HG03521 (cell line): Measurements from ENCODE around the gene BARX2.

ENCODE experiments used
- ATAC-seq: cut with Tn5 transposase; IDR thresholded peaks from one replicate; pipeline ENCODE4 v1.9.1; 2021; ENCODE audit warnings: mild to moderate bottlenecking, moderate library complexity; ENCODE audit not compliant: unreplicated experiment

BARX2 gene

DNA sequence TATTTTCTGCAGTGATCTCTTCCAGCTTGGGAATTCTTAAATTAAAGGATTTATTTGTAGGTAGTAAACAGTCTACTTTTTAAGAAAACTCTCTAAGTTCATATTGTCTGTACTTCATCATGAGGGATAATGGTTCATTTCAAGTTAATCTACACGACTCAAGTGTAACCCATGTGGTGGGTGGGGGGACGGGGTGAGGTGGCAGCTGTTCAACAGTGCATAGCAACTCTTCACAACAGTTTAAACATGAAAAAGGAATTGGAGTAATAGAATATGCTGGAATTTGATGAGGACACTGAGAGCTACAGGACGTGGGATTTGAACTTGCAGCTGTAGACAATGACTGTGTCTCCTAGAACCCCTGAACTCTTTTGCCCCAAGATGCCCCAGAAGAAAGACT, 20.8 kb downstream of the BARX2 start:
- no peak for ATAC-seq

DNA sequence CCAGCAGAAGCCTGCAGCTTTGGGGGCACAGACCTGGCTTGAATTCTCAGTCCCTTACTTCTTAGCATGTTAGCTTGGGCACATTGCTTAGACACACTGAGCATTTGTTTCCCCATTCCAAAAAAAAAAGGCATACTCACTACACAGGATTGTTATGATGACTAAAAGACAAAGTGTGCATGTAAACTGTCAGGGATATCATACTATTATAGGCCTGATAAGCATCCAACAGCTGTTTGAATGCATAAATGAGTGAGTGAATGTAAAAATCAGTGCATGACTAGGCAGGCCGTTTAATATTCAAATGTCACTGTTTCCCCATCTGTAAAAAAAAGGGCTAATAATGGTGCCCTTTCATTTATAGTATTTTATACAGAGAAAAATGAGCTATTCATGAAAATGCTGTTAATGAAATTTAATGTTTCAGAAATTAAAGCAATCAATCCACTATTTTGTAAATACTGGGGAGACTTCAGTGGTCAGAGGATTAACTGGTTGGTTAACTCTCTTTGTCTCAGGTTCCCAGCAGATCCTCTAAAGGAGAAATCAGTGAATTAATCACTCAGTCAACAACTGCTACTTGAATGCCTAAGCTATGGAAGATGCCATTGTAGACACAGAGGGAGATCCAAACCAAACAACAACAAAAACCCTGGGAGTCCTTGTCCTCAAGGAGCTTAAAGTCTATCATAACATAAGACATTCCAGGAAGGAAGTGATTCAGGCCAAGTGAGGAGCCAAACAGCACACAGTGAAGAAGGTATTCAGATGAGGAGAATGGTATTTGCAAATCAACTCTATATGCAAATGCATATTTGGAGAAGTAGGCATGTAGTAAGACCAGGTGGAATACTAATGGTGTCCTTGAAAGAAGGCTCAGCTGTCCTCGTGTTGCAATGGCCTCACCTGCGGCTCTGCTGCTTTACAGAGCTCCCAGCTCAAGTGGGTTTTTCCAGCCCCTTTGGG, 26.8 kb downstream of the BARX2 start:
- no peak for ATAC-seq

DNA sequence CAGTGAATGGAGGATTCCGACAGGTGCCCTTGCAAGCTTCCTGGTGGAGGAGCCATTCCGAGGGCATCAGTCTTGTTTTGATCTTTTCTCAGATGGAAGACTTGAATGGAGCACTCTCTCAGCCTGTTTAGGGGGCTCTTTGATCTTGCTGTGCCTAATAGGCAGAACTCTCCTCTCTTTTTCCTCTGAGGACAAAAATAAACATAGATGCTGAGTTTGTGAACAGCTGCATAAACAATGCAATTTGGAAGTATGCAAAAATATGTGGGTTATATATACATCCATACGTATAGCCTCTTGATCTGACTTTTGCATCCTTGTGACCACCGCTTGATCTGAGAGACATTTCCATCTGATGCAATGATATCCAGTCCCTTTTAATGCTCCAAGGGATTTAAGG, 29.1 kb downstream of the BARX2 start:
- no peak for ATAC-seq

DNA sequence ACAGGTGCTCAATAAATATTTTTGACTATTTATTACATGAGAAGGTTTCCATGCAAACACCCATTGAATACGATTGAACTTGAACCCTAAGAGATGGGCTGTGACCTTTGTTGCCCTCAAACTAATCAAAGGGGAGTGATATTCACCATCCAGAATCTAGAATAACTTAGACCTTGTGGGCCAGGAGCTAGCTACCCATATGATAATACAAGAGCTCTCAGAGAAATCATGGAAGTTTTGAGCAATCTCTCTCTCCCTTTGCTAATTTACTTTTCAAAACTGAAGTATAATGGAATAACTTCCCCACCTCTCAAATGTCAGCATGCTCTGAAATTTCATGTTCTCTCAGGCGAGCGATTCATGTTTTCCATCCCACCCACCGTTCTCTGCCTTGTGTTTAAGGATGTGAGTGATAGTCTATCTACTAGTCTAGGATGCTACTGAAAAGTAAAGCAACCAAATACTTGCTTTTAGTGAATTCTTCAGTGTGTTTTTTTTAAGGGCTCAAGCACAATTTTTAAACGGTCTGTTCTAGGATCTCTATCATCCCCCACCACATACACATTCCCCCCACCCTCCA, 33.3 kb downstream of the BARX2 start:
- ATAC-seq: no peak

DNA sequence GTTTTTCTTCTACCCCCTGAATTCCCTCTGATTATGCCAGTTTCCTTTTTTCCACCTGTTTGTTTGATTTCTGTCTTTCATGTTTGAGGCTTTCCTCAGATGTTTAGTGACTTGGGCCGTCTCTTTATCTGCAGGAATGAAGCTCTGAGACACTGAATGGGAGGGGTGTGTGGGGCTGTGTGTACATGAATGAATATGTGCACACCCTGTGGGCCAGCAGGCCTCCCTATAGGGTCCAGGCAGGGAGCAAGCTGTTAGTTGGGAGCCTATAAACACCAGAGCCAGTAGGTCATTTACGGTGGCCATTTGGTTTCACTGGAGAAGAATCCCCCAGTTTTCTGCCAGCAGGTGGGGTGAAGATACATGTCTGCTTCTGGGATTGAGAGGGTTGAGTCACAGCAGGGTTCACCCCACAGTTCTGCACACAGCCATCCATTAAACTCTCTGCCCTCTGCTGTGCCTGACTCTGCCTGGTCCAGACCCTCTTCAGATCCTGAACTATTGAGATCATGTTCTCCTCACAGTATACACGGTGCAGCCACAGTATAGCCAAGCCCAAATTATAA, 34.8 kb downstream of the BARX2 start:
- no peak for ATAC-seq

DNA sequence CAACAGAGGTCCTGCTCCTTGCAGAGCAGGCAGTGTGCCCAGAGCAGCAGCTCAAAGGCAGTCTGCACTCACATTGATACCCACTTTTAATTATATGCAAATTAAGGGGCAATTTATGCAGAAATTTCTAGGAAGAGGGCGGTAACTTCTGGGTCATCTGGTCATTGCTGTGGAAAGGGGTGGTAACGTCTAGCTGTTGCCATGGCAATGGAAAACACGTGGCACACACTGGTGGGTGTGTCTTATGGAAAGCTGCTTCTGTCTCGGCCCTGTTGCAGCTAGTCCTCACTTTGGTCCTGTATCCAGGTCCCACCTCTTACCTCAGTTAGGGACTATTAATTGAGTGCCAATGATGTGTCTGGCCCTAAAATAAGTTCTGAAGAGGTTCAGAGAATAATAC, 36.8 kb downstream of the BARX2 start:
- no peak for ATAC-seq

DNA sequence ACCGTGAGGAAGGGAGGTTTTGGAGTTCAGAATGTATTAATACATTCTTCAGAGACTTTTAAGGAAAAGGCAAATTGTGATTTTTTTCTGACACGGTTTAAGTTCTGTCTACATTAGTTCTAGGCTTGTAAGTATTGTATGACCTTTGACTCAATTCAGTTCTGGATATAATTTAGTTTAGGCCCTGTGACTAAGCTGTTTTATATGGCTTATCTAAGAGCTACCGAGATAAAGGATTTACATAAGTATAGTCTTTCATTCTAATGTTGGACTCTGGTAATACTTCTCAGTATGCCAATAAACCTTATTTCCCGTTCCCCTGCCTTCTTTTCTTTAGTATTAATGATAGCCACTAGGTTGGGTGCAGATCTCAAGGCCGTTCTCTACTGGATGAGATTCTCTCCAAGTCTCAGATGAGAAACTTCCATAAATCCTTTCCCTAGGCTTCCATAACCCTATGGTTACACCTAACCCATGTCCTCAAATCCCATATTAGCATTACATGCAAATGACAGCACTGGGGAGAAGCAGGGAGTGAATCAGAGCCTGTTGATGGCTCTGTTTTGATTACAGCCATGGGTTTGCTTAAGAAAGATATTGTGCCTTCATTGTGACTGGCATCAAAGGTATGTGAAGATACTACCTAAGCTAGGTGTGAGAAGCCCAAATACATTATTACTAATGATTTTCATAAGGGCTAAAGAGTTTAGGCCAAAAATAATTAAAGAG, 38.7 kb downstream of the BARX2 start:
- no peak for ATAC-seq

DNA sequence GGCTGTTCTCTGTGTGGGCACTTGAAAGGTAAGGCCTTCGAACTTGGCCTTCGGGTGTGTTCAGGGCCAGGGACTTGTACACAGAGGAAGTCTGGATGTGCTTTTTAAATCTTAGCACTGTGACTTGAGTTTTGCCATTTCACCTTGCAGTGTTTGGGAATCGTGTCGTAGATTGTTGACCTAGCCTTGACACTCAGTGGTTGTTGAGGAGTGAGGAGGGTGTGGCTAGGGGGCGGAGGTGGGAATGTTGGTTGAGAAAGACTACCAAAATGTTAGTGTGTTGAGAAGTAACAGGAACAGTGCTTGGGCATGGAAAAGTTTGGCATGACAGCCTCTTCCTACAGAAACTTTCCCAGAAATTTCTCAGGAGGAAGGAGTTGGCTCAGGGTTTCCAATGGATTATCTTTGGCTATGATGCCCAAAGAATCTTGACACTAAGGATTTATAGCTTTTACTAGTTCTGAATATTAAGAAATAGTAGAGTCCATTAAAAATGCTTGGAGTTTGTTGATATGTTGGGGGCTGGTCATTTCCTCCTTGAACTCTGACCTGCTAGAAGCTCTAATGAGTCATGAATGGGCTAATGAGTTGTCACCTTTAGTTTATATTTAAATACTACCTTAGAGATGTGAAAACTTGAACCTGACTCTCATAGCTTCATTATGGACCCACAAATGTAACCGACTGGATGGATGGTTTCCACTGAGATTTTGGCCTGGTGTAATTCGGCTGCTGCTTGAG, 40.6 kb downstream of the BARX2 start:
- no peak for ATAC-seq

DNA sequence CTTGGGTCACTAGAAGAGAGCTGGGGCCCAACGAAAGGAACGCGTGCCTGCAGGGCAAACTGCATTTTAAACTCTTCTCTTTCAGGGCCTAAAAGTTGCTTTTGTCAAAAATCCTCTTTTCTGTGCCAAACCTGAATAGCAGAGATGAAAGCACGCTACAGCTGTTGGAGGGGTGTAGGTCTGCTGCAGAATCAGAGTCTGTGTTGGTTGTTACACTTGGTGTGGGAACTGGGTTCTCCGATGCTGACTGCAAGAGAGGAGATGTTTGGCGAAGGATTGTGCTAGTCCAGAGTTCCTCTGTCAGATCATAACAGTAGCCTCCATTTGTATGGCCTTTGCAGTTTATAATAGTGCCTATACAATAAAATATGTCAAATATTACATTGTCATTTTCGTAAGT, 41.8 kb downstream of the BARX2 start:
- no peak for ATAC-seq

DNA sequence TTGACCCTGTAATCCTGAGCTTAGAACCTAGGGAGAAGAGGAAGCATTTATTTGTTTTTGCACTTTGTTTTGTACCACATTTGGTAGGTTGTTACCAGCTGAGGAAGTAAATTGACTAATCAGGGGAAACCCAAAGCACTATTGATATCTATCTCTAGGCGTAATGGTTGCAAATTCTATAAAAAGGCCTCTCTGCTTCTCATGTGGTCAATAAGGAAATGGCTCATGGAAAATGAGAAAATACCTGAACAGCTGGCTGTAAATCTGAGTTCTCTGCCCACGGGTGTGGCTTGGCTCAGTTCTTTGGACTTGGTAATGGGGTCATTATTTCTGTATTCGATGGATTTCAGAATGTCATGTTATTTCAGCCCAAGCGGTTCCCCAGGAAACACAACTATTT, 42.4 kb downstream of the BARX2 start:
- peak; percentile 68 for ATAC-seq

DNA sequence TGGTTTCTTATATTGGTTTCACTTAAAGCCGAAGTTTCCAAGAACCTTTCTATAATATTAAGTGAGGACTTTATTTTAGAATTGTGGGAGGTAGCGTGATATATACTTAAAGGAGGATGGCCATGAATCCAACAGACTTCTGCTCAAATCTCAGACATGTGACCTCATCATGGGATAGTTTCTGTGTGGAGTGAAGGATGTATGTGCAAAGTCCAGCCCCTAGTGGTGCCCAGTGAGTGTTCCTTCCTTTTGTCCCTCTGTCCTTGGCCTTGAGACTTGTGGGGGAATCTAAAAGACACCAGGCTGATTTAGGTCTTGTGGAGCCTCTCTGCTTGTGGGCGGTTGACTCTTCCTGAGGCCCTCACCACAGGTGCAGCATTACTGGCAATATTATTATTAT, 43.7 kb downstream of the BARX2 start:
- no peak for ATAC-seq

DNA sequence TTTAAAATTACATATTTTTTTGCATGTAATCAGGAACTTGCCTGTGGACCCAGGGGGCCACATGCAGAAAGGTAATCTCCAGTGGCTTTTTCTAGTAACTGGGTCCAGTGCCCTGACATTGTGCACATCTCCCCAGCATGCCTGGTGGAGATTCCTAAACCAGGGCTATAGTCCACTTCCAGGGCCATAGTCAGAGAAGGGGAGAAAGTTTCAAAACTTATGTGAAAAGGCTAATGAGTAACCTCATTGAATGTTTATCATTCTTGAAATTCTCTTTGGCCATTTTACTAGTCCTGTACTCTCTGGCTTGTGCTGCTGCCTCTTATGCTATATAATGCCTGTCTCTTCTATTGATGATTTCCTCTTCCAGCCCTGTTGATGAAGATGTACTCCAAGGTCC, 47.8 kb downstream of the BARX2 start:
- no peak for ATAC-seq

DNA sequence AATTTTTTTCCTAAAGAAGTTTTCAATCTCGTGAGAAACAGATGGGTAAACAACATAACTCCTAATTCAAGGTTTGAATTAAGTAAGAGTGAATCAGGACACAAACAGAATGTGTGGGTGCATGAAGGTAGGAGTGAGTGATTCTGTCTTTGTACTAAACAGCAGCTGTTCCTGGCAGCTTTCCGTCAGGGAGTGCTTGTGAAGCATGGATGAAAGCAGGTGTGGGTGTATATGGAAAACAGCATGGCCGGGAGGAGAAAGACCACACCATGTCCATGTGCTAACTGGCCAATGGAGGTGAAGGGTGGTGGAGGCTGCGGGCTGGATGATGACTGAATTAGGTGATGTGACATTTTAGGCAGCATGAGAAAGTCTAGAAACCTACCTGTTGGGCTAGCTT, 49.6 kb downstream of the BARX2 start:
- no peak for ATAC-seq

DNA sequence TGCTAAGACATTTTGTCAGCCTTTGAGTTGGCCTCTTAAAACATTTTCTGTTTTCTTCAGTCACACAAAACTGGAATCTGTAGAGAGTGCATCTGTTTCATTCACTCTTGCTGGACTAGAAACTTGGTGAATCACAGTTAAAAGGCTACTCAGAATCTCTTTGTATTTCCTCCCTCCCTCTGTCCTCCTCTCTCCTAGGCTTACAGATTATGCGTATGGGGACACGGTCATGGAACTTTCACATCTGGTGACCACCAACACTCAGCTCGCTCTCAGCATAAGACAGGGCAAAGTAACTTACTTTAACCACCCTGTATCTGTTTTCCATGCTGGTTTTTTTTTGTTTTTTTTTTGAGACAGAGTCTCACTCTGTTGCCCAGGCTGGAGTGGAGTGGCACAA, 50.4 kb downstream of the BARX2 start:
- ATAC-seq: no peak

DNA sequence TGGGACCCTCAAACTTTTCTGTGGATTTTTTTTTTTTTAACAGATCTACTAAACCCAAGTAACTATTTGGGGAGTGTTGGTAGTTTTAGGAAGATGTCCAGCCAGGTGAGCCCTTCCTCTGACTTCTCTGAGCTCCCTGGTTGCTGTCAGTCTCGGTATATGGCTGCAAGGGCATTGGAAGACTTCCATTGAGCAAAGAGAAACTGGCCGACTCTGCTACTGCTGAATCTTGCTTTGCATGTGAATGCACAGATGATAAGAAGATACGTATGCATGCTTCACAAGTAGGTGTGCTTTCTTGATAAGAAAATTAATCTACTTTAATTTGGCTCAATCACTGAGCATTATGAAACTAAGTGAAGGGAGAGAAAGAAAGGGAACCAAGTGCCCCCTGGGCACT, 51.1 kb downstream of the BARX2 start:
- ATAC-seq: no peak

DNA sequence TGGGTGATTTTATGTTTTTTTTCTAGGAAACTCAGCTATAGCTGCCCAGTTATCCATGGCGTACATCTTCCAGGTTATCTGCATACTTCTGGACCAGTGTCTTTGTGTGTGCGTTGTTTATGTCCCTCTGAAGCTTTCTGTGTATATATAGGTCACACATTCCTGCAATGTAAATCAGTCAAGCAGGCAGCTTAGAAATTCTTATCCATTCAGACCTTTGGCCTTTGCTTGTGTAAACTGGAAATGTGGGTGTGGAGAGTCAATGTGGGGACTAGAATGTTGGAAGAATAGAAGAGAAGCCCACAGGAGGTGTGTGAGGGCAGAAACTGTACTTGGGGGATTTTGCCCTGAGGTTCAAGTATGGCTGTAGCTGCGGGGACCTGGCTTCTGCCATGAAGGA, 51.7 kb downstream of the BARX2 start:
- no peak for ATAC-seq

DNA sequence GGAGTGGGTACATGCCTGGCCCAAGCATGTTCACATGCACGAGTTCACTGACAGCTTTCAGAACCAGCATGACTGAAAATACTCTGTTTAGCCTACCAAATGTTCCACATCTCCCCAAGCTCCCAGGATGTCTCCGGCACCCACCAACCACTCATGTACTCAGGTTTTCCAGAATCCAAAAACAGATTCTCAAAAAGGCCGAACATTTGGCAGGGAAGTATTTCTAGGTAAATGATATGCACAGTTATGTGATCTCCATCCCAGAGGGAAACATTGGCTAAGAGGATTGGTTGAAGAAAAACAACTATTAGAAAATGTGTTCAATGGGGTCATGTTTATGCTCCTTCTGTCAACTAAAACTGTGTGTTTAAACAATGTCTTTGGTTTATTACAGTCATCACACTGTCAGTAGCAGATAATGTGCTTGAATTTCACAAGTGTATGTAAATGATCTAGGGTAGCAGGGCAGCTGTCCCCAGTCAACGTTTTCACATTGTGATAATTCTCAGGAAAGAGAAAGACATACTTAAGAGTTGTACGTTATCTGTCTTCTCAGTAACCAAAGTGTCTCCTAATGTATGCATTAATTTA, 52.3 kb downstream of the BARX2 start:
- no peak for ATAC-seq

DNA sequence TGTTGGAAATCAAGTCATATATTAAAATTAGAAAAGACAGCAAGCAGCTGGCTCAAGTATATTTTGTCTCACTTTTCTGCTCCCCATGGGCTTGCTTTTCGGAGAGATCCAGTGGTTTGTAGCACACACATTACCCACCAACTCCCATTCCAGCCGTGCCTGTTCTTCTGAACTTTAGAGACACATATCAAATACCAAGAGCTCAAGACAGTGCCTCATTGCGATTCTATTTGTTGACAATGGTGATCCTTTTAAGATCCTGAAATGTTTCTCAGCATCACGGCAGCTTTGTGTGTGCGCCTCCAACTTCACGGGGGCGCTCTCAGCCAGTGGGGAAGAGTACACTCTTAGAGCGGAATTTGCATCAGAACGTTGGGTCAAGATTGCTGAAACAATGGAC, 52.9 kb downstream of the BARX2 start:
- ATAC-seq: no peak

DNA sequence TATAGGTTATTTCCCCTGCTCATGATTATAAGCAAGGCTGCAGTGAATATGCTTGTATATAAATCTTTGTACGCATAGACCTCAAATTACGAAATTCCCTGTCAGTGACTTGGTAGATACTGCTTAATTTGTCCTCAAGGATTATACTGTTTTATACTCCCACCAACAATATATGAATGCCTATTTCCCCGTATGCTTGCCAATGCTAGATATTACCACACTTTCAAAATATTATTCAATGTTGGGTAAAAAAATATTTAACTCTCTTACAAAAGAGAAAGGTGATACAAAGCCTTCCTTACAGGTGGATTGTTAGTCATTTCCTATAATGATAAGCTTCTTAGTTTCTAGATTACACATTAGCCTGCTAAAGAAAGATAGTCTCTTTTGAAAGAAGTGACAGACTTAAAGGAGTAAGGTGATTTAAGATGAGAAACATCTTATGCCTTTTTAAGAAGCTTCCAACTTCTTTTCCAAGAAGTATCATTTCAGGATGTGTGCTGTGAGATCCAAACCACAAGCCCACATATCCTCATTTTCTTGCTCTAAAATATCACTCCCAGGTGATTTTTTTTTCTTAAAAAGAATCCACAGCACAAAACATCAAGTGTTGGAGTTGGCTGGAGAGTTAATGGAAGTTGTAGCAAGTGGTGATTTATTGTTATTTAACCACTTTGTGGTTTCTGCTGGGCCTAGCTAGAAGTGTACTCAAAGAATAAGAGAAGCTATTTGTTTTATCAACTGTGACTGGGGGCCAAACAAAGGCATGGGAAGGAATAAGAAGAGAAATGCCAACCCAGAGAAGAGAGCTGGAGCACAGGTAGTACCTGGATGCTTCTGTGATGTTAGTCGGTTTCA, 59.2 kb downstream of the BARX2 start:
- no peak for ATAC-seq
